Mesodermal cell (in vitro differentiated cells): ENCODE results near the gene ISLR.

ENCODE experiments used
- H3K27ac ChIP-seq: 2 replicates; pipeline ENCODE4 v1.7.0; 2013; ENCODE audit warnings: mild to moderate bottlenecking, low read depth, low read length, moderate library complexity; ENCODE audit not compliant: severe bottlenecking
- H3K36me3 ChIP-seq: 2 replicates; pipeline ENCODE4 v1.7.1; 2013; ENCODE audit warnings: mild to moderate bottlenecking, low read length, moderate library complexity; ENCODE audit not compliant: control insufficient read depth, insufficient read depth
- H3K4me1 ChIP-seq: one replicate; pipeline ENCODE4 v1.7.1; 2013; ENCODE audit warnings: mild to moderate bottlenecking, low read length; ENCODE audit not compliant: insufficient read depth, control insufficient read depth, poor library complexity, severe bottlenecking
- H3K4me3 ChIP-seq: 2 replicates; pipeline ENCODE4 v1.7.0; 2013; ENCODE audit warnings: low read length, control low read depth, mild to moderate bottlenecking; ENCODE audit not compliant: insufficient read depth, poor library complexity, severe bottlenecking; ENCODE audit errors: extremely low read depth
- H3K9me3 ChIP-seq: 2 replicates; pipeline ENCODE4 v1.7.1; 2013; ENCODE audit warnings: mild to moderate bottlenecking, low read length, moderate library complexity; ENCODE audit not compliant: control insufficient read depth
- WGBS, 2 experiments: methylation state at CpG; one replicate each; pipeline ENCODE4 v1.1.5; 2013; ENCODE audit warnings: missing lambda C conversion rate in 2 of 2; ENCODE audit not compliant: insufficient coverage in 2 of 2; 5-methylcytosine and 5-hydroxymethylcytosine counted together

ISLR gene

GRCh38 chr15:74141591-74141990, 31.9 kb upstream of the ISLR start:
- Histone ChIP-seq H3K4me3 (no peak overlapping the region), H3K9me3 (no peaks in the 10 kb centered on the region), H3K4me1 (peaks cover 21% of the 10 kb centered on the region), H3K27ac (no peak overlapping the region), H3K36me3 (no peaks in the 10 kb centered on the region)
- no CpG with 5 or more reads among the region's 1 CpG for WGBS, 2 experiments

GRCh38 chr15:74144153-74144775, 29.2 kb upstream of the ISLR start:
- peaks cover 18% of the 10 kb centered on the region for H3K4me1 ChIP-seq
- H3K9me3 ChIP-seq: no peaks in the 10 kb centered on the region
- no peak overlapping the region for H3K27ac ChIP-seq
- H3K36me3 ChIP-seq: no peaks in the 10 kb centered on the region
- 71 to 75% methylated on average over 2 to 4 of the region's 6 CpGs for WGBS, 2 experiments
- H3K4me3 ChIP-seq: no peak overlapping the region

GRCh38 chr15:74146277-74146800, 27.2 kb upstream of the ISLR start:
- H3K4me1 ChIP-seq: peaks cover 6% of the 10 kb centered on the region
- WGBS, 2 experiments: 100% methylated on average over 1 of the region's 1 CpG
- H3K36me3 ChIP-seq: no peaks in the 10 kb centered on the region
- no peak overlapping the region for H3K4me3 ChIP-seq
- no peaks in the 10 kb centered on the region for H3K9me3 ChIP-seq
- H3K27ac ChIP-seq: no peak overlapping the region

- no CpG with 5 or more reads among the region's 2 CpGs for WGBS, 2 experiments
Observed at GRCh38 chr15:74147051-74147450, 26.5 kb upstream of the ISLR start.

DNA sequence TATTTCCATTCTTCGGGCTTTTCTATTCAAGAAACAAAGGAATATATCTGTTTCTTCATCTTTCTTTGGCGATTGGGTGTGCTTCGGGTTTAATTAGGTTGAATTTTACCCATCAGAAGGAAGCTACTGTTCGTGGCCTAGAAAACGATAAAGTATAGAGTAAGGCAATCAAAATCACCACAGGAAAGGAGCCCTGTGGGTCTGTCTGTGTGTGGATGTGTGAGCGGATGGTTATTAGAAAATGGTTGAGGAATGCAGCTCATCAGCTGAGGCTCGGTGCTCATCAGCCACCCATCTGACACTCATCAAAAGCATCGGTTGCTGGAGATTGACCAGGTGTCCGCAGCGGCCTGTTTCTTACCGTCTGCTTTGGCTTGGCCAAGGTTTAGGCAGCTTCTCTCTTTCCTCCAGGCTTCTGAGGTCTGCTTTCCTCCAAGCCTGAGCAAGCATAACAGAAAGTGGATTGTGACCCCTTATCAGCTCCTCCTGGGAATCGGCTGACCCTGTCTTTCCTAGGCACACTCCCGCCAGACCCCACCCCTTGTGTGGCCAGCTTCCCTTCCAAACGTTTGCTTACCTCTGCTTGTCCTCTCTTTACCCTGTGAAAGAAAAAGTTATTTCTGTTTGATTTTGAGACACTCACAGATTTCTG, 17.6 kb upstream of the ISLR start:
- H3K4me3 ChIP-seq: no peak overlapping the region
- peak overlapping the region; percentile 55 for H3K27ac ChIP-seq
- no peaks in the 10 kb centered on the region for H3K9me3 ChIP-seq
- no peaks in the 10 kb centered on the region for H3K36me3 ChIP-seq
- WGBS, 2 experiments: 88 to 90% methylated on average over 11 to 12 of the region's 14 CpGs
- H3K4me1 ChIP-seq: peaks cover 23% of the 10 kb centered on the region

More at GRCh38 chr15:74147051-74147450, 26.5 kb upstream of the ISLR start:
- Histone ChIP-seq H3K36me3 (no peaks in the 10 kb centered on the region), H3K27ac (no peak overlapping the region), H3K4me3 (no peak overlapping the region), H3K9me3 (no peaks in the 10 kb centered on the region), H3K4me1 (peaks cover under 1% of the 10 kb centered on the region)

DNA sequence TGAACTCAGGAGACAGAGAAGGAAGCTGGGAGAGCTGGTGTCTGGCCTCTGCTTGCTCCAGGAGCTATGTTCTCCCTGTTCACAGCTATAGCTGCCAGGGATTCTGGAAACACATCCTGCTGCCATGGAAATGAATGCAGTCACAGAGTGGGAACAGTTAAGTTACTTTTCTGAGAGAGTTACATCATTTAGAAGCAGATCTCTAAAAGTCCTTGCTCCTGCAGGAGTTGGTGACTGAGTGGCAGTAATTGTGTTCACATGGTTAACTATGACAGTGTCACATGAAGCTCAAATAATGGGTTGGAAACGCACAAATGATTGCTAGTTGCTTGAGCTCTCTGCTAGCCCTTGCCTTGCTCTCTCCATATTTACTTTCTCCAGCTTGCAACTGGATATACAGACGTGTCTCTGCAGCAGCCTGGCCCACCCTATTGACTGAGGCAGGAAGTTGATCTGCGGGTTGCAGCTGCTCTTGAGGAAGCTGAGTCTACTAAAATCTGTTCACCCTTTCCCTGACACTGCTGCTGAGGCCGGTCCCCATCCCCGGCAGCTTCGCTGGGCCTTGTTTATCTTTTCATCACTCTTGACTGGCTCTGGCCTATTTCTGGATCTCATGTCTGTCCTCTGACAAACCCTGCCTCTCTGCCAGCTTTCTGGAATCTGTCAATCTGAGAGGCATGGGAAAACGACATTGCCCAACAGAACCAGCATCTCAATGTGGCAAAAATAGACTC, 16.7 kb upstream of the ISLR start:
- peaks cover 23% of the 10 kb centered on the region for H3K4me1 ChIP-seq
- peak overlapping the region; percentile 55 for H3K27ac ChIP-seq
- H3K9me3 ChIP-seq: no peaks in the 10 kb centered on the region
- no peak overlapping the region for H3K4me3 ChIP-seq
- H3K36me3 ChIP-seq: no peaks in the 10 kb centered on the region
- 50 to 68% methylated on average over 4 to 7 of the region's 7 CpGs for WGBS, 2 experiments

DNA sequence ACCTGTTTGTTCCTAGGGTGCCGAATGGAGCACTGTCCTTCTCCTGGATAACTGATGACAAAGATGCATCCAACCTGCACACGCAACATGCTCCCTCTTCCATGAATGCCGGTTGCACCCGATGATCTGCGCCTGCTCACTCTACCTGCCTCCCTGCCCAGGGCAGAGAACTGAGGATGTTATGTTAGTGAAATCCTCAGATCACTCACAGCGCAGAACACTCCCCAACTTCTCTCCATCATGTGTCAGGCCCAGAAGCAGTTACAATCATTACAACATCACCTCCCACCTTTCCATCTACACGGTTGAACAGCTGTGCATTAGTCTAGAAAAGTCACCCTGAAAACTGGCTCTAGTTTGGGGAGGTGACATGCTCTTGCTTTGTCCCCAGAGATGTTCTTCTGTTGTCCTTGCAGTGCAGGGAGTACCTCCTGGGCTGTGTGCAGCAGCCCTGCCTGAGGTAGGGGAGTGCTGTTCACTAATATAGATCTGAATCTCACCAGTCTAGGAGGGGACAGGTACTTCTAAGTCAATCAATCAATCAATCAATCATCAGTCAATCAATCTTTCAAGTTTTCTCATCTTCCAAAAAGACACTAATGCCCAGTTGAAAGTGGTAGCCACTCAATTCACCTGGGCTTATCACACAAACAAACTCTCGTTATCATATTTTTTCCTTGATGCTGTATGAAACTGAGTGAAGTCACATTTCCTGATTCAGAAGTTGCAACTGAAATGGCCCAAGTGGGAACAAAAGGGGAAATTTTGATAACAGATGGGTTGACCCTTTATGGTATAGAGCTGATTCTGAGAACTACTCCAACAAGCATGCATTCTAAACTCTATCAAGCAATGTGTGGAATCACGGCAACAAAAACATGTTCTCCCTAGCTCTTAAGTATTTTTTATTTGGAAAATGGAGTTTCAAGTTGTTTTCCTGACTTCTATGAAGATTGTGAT, 15.4 kb upstream of the ISLR start:
- WGBS, 2 experiments: 95 to 100% methylated on average over 2 to 3 of the region's 9 CpGs
- H3K4me1 ChIP-seq: peaks cover 23% of the 10 kb centered on the region
- no peak overlapping the region for H3K27ac ChIP-seq
- H3K4me3 ChIP-seq: no peak overlapping the region
- H3K9me3 ChIP-seq: no peaks in the 10 kb centered on the region
- H3K36me3 ChIP-seq: no peaks in the 10 kb centered on the region

GRCh38 chr15:74158855-74159650, 14.5 kb upstream of the ISLR start:
- Histone ChIP-seq H3K9me3 (no peaks in the 10 kb centered on the region), H3K4me1 (peaks cover 23% of the 10 kb centered on the region), H3K27ac (no peak overlapping the region), H3K36me3 (no peaks in the 10 kb centered on the region), H3K4me3 (no peak overlapping the region)
- 100% methylated on average over 1 of the region's 5 CpGs for WGBS, 2 experiments

DNA sequence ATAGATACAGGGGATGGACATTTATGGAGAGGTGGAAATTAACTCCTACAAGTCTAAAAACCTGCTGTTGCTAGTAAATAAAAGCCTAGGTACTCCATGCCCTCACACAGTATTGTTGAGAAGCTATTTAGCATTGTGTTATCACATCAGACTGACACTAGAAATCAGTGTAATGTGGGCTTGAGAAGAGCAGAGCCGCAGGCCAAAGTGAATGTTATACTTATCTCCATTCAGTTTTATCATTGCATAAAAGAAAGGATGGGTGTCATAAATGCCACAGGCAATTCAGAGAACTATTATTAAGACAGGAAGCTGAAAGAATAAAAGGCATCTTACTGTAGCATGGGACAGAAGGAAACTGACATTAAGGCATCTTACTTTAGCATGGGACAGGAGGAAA, 13.7 kb upstream of the ISLR start:
- H3K4me3 ChIP-seq: no peak overlapping the region
- no peaks in the 10 kb centered on the region for H3K36me3 ChIP-seq
- H3K27ac ChIP-seq: no peak overlapping the region
- no peaks in the 10 kb centered on the region for H3K9me3 ChIP-seq
- H3K4me1 ChIP-seq: peaks cover 23% of the 10 kb centered on the region
- no CpG with 5 or more reads among the region's 1 CpG for WGBS, 2 experiments
